Measurements from ENCODE around the gene SLC38A10.
A peak's percentile ranks its signal among the peaks of the same experiment; 100 is the strongest.

Gene SLC38A10

DNA sequence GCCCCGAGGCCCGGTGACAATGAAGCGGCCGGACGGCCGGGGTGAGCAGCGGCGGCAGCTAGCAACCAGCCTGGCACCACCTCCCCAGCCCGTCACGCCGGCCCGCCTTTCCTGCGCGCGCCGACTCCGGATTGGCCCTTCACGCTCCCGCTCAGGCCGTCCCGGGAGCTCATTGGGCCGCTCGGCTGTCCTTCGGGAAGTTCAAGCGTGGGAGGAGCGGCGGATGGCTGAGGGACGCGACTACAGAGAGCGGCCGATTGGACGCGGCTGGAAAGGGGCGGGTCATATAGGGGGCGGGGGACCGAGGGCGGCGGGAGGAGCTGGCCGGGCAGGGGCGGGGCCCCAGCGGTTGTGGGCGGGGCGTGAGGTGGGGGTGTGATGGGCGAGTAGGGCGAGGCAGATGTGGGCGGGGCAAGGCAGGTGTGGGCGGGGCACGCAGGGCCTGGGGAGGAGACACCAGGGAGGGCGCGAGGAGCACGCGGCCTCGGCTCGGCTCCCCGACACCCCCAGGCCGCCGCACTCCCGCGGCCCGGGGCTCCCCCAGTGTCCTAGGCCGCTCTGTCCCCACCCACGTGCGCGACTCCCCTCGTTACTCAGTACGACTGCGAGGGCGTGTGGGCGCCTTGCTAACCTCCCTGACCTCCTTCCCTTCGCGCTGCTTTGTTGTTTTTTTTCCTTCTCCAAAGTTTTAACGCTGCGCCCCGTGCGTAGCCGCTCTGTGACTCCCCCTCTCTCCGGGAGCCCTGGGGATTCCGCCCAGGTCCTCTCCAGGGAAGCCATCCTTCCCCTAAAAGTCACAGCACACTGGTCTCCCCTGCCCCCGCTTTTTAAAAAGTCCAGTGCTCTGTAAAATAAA, 72.0 kb downstream of the SLC38A10 start, which contains the start of gene CEP131:
Gene CEP131, minus strand, starts transcription at position 60 of the 856 bp plus-strand sequence. CDS start 2,909 bp downstream, outside the sequence.
- TF ChIP-seq, protein P1, sequence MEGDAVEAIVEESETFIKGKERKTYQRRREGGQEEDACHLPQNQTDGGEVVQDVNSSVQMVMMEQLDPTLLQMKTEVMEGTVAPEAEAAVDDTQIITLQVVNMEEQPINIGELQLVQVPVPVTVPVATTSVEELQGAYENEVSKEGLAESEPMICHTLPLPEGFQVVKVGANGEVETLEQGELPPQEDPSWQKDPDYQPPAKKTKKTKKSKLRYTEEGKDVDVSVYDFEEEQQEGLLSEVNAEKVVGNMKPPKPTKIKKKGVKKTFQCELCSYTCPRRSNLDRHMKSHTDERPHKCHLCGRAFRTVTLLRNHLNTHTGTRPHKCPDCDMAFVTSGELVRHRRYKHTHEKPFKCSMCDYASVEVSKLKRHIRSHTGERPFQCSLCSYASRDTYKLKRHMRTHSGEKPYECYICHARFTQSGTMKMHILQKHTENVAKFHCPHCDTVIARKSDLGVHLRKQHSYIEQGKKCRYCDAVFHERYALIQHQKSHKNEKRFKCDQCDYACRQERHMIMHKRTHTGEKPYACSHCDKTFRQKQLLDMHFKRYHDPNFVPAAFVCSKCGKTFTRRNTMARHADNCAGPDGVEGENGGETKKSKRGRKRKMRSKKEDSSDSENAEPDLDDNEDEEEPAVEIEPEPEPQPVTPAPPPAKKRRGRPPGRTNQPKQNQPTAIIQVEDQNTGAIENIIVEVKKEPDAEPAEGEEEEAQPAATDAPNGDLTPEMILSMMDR (IDR thresholded peaks at IDR 0.05; ENCODE audit: extremely low read depth, insufficient read depth, missing control alignments): no peak
- peak; percentile 100 for DNase-seq (ENCODE audit: low spot score)
- in situ Hi-C loops (cut with MboI; ENCODE audit: low pct_unique_long_range_greater_than_20kb, low sequenced_read_pairs, unreplicated experiment): no loop called here

DNA sequence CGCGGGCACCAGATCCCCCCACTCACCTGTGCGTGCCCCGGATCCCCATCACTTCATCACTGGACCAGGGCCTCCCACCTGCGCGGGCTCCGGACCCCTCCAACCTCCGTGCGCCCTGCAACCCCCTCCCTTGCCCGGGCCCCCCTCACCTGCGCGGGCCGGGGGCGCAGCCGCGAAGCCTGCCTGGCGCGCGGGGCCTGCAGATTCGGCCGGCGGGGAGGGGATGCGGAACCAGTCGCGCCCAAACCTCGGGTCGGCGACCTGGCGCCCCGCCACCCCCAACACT, 72.5 kb downstream of the SLC38A10 start:
- DNase-seq (ENCODE audit: low spot score): no peak
- TF ChIP-seq, protein P1 (IDR thresholded peaks at IDR 0.05; ENCODE audit: extremely low read depth, insufficient read depth, missing control alignments): no peak
- in situ Hi-C loops (cut with MboI; ENCODE audit: low pct_unique_long_range_greater_than_20kb, low sequenced_read_pairs, unreplicated experiment): no loop called here

DNA sequence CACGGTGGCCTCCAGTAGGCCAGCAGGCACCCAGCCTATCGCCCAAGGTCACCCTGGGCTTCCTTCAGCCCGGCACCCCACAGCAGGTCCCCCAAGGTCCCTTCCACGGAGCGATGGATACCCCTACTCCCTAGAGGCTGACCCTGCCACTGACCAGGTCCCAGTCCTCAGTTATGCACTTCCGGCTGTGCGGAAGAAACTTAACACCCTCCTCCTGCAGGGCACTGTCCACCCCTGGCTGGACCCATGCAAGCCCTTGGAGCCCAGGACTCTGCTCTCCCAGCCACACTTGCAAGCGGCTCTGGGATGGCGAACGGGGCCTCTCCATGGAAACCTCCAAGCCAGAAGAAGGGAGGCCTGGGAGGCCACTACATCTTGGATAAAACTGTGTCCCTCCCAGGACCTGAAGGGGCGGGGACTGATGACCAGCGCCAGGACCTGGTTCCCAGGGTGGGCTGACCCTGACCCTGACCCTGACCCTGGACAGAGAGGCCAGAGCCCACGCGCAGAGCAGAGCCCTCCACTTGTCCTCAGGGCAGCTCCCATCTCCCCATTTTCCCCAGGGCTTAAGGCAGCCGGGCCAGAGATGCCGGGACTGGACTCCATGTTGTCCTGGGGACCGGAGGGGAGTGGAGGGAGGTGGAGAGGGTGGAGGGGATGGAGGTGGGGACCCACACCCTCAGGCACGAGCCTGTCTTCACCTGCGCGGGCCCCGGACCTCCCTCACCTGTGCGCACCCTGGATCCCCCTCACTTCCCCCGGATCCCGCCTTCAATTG, 73.1 kb downstream of the SLC38A10 start:
- in situ Hi-C loops (cut with MboI; ENCODE audit: low pct_unique_long_range_greater_than_20kb, low sequenced_read_pairs, unreplicated experiment): no loop called here
- TF ChIP-seq, protein P1 (IDR thresholded peaks at IDR 0.05; ENCODE audit: extremely low read depth, insufficient read depth, missing control alignments): no peak
- no peak for DNase-seq (ENCODE audit: low spot score)

DNA sequence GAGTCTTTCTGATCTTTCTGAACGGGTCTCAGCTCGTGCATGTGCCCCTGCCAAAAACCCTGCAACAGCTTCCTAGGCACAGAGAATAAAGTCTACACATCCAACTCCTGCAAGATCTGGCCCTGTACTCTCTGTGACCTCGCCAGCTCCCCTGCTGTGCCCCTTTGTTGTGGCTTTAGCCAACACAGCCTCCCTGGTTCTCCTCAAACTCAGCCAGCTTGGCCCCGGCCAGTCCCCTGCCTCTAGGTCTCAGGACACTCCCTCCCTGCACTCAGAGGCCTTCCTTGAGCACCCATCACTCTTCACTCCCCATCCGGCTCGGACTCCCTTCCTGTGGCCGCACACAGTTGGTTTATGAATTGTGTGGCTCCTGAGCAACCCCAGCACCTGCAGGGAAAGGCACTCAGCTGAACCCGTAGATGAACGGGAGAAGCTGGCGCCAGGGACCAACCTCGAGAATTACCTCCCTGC, 73.7 kb downstream of the SLC38A10 start:
- TF ChIP-seq, protein P1 (IDR thresholded peaks at IDR 0.05; ENCODE audit: extremely low read depth, insufficient read depth, missing control alignments): no peak
- no peak for DNase-seq (ENCODE audit: low spot score)
- in situ Hi-C loops (cut with MboI; ENCODE audit: low pct_unique_long_range_greater_than_20kb, low sequenced_read_pairs, unreplicated experiment): no loop called here

DNA sequence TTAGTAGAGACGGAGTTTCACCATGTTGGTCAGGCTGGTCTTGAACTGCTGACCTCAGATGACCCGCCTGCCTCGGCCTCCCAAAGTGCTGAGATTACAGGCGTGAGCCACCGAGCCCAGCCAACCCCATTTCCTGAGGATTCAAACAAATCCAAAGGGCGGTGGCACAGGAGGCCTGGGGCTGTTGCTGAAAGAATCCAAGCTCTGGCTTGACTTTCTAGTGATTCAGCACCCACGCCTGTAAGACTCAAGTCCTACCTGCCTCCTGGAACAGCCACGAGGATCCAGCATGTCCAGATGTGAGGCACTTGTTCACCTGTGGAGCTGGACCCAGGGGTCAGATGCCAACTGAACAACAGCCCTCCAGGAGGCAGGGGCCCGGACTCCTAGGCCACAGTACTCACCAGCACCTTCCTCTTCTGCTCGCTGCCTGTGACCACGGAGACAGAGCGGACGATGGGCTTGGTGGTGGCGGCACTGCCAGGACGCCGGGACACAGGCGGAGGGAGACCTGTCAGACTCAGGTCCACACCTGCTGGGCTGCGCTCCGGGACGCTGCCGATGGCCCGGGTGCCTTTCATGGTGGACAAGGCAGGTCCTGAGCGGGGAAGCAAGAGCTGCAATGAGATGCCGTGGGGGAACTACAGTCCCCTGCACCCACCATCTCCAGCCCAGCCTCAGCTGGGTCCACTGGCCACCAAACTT, 75.5 kb downstream of the SLC38A10 start:
- TF ChIP-seq, protein P1 (IDR thresholded peaks at IDR 0.05; ENCODE audit: extremely low read depth, insufficient read depth, missing control alignments): no peak
- no peak for DNase-seq (ENCODE audit: low spot score)
- in situ Hi-C loops (cut with MboI; ENCODE audit: low pct_unique_long_range_greater_than_20kb, low sequenced_read_pairs, unreplicated experiment): no loop called here

DNA sequence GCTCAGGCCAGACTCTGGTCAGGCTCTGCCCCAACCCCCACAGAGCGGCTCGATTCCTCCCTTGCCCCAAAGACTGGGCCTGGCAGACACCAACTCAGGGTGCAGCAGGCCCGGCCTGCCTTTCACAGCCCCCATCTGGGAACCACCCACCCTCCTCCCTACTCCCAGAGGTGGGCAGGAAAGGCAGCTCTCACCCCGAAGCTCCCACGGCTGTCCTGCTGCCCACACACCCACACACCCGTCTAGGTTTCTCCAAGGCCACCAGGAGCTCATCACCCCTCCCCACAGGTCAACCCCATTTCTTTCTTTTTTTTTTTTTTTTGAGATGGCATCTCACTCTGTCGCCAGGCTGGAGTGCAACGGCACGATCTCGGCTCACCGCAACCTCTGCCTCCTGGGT, 76.1 kb downstream of the SLC38A10 start:
- in situ Hi-C loops (cut with MboI; ENCODE audit: low pct_unique_long_range_greater_than_20kb, low sequenced_read_pairs, unreplicated experiment): no loop called here
- TF ChIP-seq, protein P1 (IDR thresholded peaks at IDR 0.05; ENCODE audit: extremely low read depth, insufficient read depth, missing control alignments): no peak
- no peak for DNase-seq (ENCODE audit: low spot score)
